ENCODE results near the gene OTOS. TPM values are rescaled to one million over a fixed set of nuclear protein-coding genes. Genes with fewer than 3 reads are reported as not detected.

The OTOS gene
- total RNA-seq, 4 donors from 2014 or later = not detected

DNA sequence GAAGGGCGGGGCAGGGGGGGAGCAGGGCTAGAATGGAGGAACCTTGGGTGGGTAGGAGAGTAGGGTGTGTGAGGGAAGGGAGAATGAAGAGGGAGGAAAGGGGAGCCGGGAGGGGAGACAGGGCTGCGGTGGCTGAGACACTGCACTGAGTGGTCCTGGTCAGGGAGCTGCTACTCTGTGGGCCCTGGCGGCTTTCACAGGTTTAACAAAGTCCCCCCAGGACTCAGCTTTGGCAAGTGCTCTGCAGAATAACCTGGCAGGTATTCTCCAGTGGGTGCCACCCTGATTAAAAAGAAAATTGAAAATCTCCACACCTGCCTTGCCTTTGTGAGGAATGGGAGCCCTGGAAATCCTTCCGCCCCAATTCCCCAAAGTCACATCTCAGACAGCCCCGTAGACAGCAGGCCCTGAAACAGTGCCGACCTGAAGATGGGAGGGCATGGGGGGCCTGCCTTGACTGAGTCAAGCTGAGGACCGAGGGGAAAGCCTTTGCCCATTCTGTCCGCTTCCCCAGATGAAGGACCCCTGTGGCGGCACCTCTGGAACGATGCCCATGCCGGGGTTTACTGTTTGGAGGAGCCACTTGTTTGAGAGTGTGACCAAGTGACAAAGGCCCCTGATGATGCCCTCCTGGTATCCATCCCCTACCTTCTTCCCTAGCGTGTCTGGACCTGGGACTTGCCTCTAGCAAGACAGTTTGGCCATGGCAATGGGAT is 43.6 kb upstream of the OTOS start:
- H3K4me3 ChIP-seq = no peak overlapping the region
- DNase-seq (ENCODE audit: low spot score in 2 of 2) = peak; percentile 41 to 72
- TF ChIP-seq, protein P1, sequence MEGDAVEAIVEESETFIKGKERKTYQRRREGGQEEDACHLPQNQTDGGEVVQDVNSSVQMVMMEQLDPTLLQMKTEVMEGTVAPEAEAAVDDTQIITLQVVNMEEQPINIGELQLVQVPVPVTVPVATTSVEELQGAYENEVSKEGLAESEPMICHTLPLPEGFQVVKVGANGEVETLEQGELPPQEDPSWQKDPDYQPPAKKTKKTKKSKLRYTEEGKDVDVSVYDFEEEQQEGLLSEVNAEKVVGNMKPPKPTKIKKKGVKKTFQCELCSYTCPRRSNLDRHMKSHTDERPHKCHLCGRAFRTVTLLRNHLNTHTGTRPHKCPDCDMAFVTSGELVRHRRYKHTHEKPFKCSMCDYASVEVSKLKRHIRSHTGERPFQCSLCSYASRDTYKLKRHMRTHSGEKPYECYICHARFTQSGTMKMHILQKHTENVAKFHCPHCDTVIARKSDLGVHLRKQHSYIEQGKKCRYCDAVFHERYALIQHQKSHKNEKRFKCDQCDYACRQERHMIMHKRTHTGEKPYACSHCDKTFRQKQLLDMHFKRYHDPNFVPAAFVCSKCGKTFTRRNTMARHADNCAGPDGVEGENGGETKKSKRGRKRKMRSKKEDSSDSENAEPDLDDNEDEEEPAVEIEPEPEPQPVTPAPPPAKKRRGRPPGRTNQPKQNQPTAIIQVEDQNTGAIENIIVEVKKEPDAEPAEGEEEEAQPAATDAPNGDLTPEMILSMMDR (IDR thresholded peaks at IDR 0.05) = no peak
- TF ChIP-seq EP300 (IDR thresholded peaks at IDR 0.05) = no peak
- TF ChIP-seq POLR2AphosphoS5 (IDR thresholded peaks at IDR 0.05) = no peak
- TF ChIP-seq POLR2A (IDR thresholded peaks at IDR 0.05) = no peak
- H3K9me3 ChIP-seq = no peaks in the 10 kb centered on the region
- no peaks in the 10 kb centered on the region for H3K36me3 ChIP-seq
- 92% methylated on average over 13 of the region's 13 CpGs for WGBS
- H3K27me3 ChIP-seq = peaks cover 39% of the 10 kb centered on the region
- H3K4me1 ChIP-seq = no peaks in the 10 kb centered on the region
- no peak overlapping the region for H3K27ac ChIP-seq

DNA sequence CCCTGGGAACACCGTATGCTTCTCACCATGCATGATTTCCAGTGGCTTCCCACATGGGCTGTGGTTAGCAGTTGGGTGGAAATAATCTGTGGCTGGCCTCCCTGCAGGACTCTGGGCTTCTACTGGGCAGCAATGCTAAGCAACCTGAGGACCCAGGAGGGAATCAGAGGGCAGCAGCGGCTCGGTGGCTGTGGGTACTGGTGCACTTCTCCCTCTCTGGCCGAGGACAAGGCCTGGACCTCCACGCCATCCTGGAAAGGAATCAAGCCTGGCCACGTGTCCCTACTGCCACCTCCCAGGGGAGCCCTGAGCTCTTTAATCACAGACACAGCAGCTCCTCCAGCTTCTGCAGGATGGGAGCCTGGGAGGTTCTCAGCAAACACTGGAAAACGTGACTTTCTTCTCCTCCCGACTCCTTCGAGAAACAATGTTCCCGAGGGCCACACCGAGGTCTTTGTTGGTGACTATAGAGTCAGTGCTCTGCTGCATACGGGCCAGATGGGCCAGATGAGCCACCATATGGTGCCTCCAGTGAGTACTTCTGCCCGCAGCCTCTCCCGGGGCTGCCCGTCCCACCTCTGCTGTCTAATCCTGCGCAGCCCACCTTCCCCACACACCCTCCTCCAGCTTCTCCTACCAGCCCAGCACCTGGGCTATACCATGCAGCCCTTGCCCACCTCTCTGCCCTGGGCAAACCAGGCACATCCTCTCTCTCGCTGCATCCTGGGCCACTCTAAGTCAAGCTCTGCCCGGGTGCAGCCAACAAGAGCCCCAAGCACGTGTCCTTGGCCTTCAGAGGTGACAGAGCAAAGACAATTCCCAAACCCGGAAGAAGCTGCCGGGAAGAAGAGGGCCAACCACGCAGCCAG is 42.8 kb upstream of the OTOS start:
- Histone ChIP-seq H3K27ac (no peak overlapping the region), H3K27me3 (peaks cover 43% of the 10 kb centered on the region), H3K9me3 (no peaks in the 10 kb centered on the region), H3K36me3 (no peaks in the 10 kb centered on the region), H3K4me1 (no peaks in the 10 kb centered on the region), H3K4me3 (no peak overlapping the region)
- WGBS = 75% methylated on average over 19 of the region's 22 CpGs
- peak; percentile 44 to 70 for DNase-seq (ENCODE audit: low spot score in 2 of 2)
- TF ChIP-seq POLR2A (IDR thresholded peaks at IDR 0.05) (no peak), POLR2AphosphoS5 (IDR thresholded peaks at IDR 0.05) (no peak), EP300 (IDR thresholded peaks at IDR 0.05) (no peak)
- TF ChIP-seq, protein P1 (IDR thresholded peaks at IDR 0.05) = no peak

DNA sequence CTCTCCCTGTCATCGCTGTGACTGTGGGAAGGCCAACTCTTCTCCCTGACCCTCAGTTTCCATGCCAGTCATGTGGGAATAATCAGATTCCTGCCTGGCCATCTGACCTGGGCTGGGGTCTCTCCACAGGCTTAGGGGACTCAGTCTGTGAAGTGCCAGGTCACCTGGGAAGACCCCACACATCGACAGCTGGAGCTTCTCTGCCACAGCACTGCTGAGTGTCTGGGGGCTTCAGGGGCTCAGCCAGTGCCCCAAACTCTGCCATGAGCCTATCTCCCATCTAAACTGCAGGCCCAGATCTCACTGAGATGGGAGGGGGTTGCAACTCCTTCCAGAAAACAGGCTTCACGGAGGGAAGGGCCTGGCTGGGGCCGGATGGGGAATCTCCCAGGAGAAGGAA is 42.0 kb upstream of the OTOS start:
- H3K36me3 ChIP-seq = no peaks in the 10 kb centered on the region
- no peaks in the 10 kb centered on the region for H3K9me3 ChIP-seq
- peak; percentile 13 to 62 for DNase-seq (ENCODE audit: low spot score in 2 of 2)
- 78% methylated on average over 4 of the region's 4 CpGs for WGBS
- H3K4me3 ChIP-seq = no peak overlapping the region
- H3K27ac ChIP-seq = no peak overlapping the region
- peaks cover 44% of the 10 kb centered on the region for H3K27me3 ChIP-seq
- TF ChIP-seq, protein P1 (IDR thresholded peaks at IDR 0.05) = no peak
- TF ChIP-seq EP300 (IDR thresholded peaks at IDR 0.05) = no peak
- no peak for TF ChIP-seq POLR2AphosphoS5 (IDR thresholded peaks at IDR 0.05)
- no peak for TF ChIP-seq POLR2A (IDR thresholded peaks at IDR 0.05)
- H3K4me1 ChIP-seq = no peaks in the 10 kb centered on the region

DNA sequence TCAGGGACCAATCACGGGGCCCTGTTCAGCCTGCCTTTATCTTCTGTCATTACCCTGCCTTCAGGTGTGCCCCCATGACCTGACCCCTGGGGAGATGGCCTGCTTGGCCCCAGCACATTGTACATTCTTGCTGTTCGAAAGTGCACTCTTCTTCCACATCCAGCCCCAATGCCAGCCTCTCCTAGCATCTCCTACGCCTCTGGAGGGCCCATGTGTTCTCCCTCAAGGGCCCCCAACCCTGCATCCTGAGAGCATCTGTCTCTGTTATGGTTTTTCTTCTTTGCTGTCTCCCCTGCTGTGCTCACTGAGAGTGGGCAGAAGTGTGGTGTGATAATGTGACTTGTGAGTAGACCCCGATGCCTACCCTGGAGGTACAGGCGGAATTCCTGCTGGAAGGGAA is 41.5 kb upstream of the OTOS start:
- TF ChIP-seq, protein P1 (IDR thresholded peaks at IDR 0.05) = no peak
- TF ChIP-seq POLR2A (IDR thresholded peaks at IDR 0.05) = no peak
- no peak for TF ChIP-seq POLR2AphosphoS5 (IDR thresholded peaks at IDR 0.05)
- no peak for TF ChIP-seq EP300 (IDR thresholded peaks at IDR 0.05)
- Histone ChIP-seq H3K27me3 (peaks cover 45% of the 10 kb centered on the region), H3K4me3 (no peak overlapping the region), H3K27ac (no peak overlapping the region), H3K36me3 (no peaks in the 10 kb centered on the region), H3K4me1 (no peaks in the 10 kb centered on the region), H3K9me3 (no peaks in the 10 kb centered on the region)
- WGBS = 93% methylated on average over 5 of the region's 5 CpGs
- DNase-seq (ENCODE audit: low spot score in 2 of 2) = peak; percentile 16 to 61
